Epithelial cell of esophagus (primary cell): ENCODE results near the gene SDSL.

Source experiments
- DNase-seq: peaks from one replicate; pipeline ENCODE4 v3.0.0; 2010; ENCODE audit warnings: low read depth
- H3K4me3 ChIP-seq: 2 replicates; pipeline ENCODE4 v1.5.1; 2011; ENCODE audit warnings: mild to moderate bottlenecking, low read length, control low read depth
- TF ChIP-seq, protein P1 (sequence below): IDR thresholded peaks from 2 replicates; pipeline ENCODE4 v1.5.1; 2011; ENCODE audit warnings: low read depth, mild to moderate bottlenecking, low read length, control low read depth, inconsistent platforms; ENCODE audit not compliant: insufficient read depth; ENCODE audit errors: missing control alignments

Gene SDSL

DNA sequence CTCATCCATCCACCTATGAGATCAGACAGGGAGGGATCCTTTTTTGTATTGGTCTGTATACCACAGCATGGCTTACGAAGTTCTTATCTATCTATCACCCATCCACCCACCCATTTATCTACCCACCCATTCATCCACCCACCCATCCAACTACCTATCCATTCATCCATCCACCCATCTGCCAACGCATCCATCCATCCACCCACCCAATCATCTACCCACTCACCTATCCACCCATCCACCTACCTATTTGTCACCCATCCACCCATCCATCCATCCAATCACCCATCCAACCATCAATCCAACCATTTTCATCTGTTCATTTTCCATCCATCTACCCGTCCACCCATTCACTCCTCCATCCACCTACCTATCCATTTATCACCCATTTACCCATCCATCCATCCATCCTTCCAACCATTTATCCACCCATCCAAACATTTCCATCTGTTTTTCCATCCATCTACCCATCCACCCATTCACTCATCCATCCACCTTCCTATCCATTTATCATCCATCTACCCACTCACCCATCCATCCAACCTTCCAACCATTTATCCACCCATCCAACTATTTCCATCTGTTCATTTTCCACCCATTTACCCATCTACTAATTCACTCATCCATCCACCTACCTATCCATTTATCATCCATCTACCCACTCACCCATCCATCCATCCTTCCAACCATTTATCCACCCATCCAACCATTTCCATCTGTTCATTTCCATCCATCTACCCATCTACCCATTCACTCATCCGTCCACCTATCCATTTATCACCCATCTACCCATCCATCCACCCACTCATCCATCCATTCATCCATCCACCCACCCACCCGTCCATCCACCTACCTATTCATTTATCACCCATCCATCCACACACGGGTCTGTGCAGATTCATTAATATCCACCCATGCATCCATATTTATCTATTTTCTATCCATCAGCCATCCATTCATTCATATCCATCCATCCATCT lies 31.8 kb upstream of the SDSL start:
- no peak for DNase-seq
- no peak overlapping the region for H3K4me3 ChIP-seq
- TF ChIP-seq, protein P1, sequence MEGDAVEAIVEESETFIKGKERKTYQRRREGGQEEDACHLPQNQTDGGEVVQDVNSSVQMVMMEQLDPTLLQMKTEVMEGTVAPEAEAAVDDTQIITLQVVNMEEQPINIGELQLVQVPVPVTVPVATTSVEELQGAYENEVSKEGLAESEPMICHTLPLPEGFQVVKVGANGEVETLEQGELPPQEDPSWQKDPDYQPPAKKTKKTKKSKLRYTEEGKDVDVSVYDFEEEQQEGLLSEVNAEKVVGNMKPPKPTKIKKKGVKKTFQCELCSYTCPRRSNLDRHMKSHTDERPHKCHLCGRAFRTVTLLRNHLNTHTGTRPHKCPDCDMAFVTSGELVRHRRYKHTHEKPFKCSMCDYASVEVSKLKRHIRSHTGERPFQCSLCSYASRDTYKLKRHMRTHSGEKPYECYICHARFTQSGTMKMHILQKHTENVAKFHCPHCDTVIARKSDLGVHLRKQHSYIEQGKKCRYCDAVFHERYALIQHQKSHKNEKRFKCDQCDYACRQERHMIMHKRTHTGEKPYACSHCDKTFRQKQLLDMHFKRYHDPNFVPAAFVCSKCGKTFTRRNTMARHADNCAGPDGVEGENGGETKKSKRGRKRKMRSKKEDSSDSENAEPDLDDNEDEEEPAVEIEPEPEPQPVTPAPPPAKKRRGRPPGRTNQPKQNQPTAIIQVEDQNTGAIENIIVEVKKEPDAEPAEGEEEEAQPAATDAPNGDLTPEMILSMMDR = no peak

DNA sequence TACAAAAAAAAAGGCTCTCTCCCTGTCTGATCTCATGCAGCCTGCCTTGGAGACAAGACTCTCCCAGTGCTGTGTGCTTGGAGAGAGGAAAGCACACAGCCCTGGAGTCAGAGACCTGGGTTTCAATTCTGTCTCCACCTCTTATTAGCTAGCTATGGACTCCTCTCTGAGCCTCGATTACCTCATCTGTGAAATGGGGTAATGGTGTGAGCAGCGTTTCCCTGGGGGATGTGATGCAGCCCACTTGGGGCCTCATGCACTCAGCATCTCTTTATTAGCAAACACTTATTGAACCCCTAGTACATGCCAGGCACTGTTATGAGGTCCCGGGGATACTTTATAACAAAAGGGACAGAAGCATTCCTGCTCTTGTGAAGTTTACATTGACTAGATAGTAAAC lies 31.0 kb upstream of the SDSL start:
- no peak for DNase-seq
- TF ChIP-seq, protein P1 = no peak
- no peak overlapping the region for H3K4me3 ChIP-seq

- no peak for DNase-seq
- TF ChIP-seq, protein P1 = no peak
Observed at GRCh38 chr12:113391650-113392337, 30.4 kb upstream of the SDSL start.

GRCh38 chr12:113392520-113392919 lies 29.7 kb upstream of the SDSL start:
- no peak overlapping the region for H3K4me3 ChIP-seq
- DNase-seq = no peak
- TF ChIP-seq, protein P1 = no peak

More at GRCh38 chr12:113391650-113392337, 30.4 kb upstream of the SDSL start:
- no peak overlapping the region for H3K4me3 ChIP-seq

DNA sequence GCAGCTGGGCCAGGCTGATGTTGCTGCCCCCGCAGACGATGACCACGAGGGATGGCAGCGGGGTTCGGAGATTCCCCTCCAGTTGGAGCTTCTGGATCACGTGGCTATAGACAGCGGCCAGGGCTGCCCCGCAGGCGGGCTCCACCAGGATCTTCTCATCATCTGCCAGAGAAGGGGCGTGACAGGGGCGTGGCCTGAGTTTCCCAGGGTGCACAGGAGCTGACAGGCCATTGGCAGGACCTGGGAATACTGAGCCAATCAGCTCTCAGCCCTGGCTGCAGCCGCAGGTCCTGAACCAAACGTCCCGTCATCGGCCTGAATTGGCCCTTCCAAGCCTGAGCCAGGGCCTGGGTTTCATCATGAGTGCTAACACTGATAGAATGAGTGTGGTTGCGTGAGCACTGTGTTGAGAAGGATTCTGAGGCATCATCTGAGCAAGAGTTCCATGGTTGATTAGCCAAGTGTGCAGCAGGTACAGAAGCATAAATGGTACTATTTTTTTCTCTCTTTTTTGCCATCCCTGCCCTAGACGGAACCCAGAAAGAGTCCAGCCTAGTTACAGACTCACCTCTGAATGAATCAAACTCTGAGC lies 29.1 kb upstream of the SDSL start:
- TF ChIP-seq, protein P1 = no peak
- peak; percentile 14 for DNase-seq
- H3K4me3 ChIP-seq = no peak overlapping the region

GRCh38 chr12:113393749-113394148 lies 28.4 kb upstream of the SDSL start:
- TF ChIP-seq, protein P1 = no peak

More at GRCh38 chr12:113393749-113394148, 28.4 kb upstream of the SDSL start:
- DNase-seq = no peak
- no peak overlapping the region for H3K4me3 ChIP-seq
